ENCODE results near the gene DRG1.
"Not testable (repeated sequence)": the region's sequence is repeated elsewhere in the genome, so short reads cannot be mapped to it uniquely, and the experiment has no call there.

Gene DRG1

DNA sequence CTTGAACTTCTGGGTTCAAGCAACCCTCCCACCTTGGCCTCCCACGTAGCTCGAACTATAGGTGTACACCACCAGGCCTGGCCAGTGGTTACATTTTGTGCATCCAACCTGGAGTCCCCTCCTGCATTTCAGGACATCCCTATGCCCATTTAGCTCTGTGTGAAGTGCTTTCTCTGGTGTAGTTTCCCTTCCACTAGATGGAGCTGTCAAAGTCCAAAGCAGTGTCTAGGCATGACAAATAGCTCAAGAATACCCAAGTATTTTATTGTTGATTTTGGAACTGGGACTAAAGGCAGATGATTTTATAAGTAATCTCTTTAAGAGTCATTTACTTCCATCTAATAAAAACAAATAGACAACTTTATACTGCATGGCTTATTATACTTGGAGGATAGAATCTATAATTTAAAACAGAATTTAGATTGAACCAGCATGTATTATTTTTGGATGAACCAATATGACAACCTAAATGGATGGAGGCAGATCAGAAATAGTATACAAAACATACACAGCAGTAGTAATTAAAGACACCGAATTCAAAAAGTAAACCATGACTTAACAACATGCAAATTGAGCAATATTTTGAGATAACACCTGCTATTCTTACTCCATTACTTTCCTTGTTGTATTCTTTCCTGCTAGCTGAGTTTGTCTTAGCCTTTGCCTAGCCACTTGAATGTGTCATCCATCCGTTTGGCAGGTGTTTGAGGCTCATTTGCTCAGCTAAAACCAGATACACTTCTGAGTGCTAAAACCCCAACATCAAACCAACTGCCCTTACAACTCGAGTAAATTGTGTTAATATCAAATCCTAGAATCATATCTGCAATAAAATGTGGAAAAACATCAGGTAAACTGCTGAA is 52.5 kb downstream of the DRG1 start:
- DNase-seq, result no peak
- Mint-ChIP-seq H3K36me3 (peaks cover 22 to 35% of the 10 kb centered on the region in 2 donors), H3K4me1 (peaks cover 7 to 14% of the 10 kb centered on the region in 2 donors), H3K4me3 (no peak overlapping the region), H3K27ac (no peak overlapping the region), H3K9me3 (no peaks in the 10 kb centered on the region), H3K27me3 (no peaks in the 10 kb centered on the region)
- ATAC-seq (replicated peaks), result peak; percentile 76 to 81

DNA sequence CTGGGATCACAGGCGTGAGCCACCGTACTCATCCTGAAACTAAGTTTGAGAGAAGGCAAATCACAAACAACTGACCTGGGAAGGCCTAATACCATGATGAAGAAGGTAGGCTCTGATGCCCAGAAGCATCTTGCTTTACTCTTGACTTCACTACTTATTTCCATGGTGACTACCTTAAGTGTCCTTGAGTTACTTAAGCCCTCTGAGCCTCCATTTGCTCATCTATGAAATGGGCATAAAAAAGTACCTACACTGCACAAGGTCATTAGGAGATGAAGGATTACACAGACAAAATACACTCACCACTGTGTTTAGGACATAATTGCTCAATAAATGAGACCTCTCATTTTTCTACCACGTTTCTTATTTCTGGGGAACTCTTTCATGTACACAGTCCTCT is 62.3 kb downstream of the DRG1 start:
- Mint-ChIP-seq H3K36me3 (peaks cover 43 to 50% of the 10 kb centered on the region in 2 donors), H3K4me3 (no peak overlapping the region), H3K27ac (no peak overlapping the region)

GRCh38 chr22:31465307-31465706 is 65.9 kb downstream of the DRG1 start:
- H3K27ac Mint-ChIP-seq, result no peak overlapping the region
- ATAC-seq (replicated peaks) (no peak), DNase-seq (no peak)
- no peaks in the 10 kb centered on the region for H3K4me1 Mint-ChIP-seq
- H3K9me3 Mint-ChIP-seq, result no peaks in the 10 kb centered on the region
- H3K4me3 Mint-ChIP-seq, result no peak overlapping the region
- no peaks in the 10 kb centered on the region for H3K27me3 Mint-ChIP-seq
- H3K36me3 Mint-ChIP-seq, result peaks cover 41 to 53% of the 10 kb centered on the region in 2 donors

More for the DNA sequence above, 62.3 kb downstream of the DRG1 start:
- H3K4me1 Mint-ChIP-seq, result no peaks in the 10 kb centered on the region
- no peaks in the 10 kb centered on the region for H3K9me3 Mint-ChIP-seq
- DNase-seq (no peak), ATAC-seq (replicated peaks) (no peak)
- H3K27me3 Mint-ChIP-seq, result no peaks in the 10 kb centered on the region

- no peak for DNase-seq
- H3K4me3 Mint-ChIP-seq, result no peak overlapping the region
- H3K9me3 Mint-ChIP-seq, result no peaks in the 10 kb centered on the region
- peaks cover 6 to 32% of the 10 kb centered on the region in 2 donors for H3K4me1 Mint-ChIP-seq
- no peaks in the 10 kb centered on the region for H3K27me3 Mint-ChIP-seq
- ATAC-seq (replicated peaks), result no peak
- peaks cover 23 to 35% of the 10 kb centered on the region in 2 donors for H3K36me3 Mint-ChIP-seq
- no peak overlapping the region for H3K27ac Mint-ChIP-seq
Measured at GRCh38 chr22:31474743-31475142, 75.3 kb downstream of the DRG1 start.

DNA sequence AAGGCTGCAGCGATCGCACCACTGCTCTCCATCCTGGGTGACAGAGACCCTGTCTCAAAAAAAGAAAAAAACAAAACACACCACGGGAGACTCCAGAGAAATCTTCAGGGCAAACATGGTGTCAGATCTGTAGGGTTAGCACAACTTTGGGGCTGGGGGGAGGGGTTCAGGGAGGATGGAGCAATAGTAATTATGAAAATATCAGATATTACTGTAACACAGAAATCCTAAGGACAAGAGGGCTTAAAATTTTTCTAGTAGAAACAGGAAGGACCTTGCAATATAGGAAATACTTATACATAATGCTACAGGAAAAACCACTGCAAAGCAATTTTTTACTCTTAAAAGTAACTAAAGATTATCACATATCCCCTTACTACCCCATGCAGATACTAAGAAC is 76.4 kb downstream of the DRG1 start:
- no peak for DNase-seq
- ATAC-seq (replicated peaks), result no peak
- Mint-ChIP-seq H3K27me3 (no peaks in the 10 kb centered on the region), H3K27ac (no peak overlapping the region), H3K9me3 (no peaks in the 10 kb centered on the region), H3K4me3 (no peak overlapping the region), H3K36me3 (peaks cover 28 to 43% of the 10 kb centered on the region in 2 donors), H3K4me1 (peaks cover 6 to 32% of the 10 kb centered on the region in 2 donors)

DNA sequence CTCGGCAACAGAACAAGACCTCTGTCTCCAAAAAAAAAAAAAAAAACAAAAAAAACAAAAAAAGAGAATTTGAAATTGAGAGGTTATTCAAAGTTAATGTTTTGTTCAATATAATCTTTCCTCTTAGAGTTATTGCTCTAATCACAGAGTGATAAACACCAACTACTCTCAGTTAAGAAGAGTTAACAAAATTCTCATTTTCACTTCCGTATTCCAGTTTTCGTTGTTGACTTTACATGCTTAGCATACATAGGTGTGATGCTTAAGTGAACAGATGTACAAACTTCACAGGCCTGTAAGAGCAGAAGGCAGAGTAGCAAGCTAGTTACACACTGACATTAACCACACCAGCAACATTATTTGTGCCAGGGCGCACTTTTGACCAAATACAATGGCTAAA is 77.9 kb downstream of the DRG1 start:
- H3K27ac Mint-ChIP-seq, result no peak overlapping the region
- no peaks in the 10 kb centered on the region for H3K27me3 Mint-ChIP-seq
- no peak overlapping the region for H3K4me3 Mint-ChIP-seq
- ATAC-seq (replicated peaks) (peak; percentile 83 to 88), DNase-seq (no peak)
- peaks cover 34 to 52% of the 10 kb centered on the region in 2 donors for H3K36me3 Mint-ChIP-seq
- H3K9me3 Mint-ChIP-seq, result no peaks in the 10 kb centered on the region
- H3K4me1 Mint-ChIP-seq, result peaks cover 6 to 34% of the 10 kb centered on the region in 2 donors

DNA sequence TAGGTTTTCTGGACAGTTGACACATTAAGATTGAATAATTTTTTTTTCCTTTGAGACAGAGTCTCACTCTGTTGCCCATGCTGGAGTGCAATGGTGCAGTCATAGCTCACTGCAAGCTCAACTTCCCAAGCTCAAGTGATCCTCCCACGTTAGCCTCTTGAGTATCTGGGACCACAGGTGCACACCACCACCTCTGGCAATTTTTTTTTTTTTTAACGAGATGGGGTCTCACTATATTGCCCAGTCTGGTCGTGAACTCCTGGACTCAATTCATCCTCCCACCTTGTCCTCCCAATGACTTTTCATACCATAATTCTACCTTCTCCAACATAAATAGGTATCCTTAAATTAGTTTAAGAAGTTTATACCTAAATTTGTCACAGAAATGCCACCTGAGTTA is 81.7 kb downstream of the DRG1 start:
- peaks cover 46 to 67% of the 10 kb centered on the region in 2 donors for H3K36me3 Mint-ChIP-seq

DNA sequence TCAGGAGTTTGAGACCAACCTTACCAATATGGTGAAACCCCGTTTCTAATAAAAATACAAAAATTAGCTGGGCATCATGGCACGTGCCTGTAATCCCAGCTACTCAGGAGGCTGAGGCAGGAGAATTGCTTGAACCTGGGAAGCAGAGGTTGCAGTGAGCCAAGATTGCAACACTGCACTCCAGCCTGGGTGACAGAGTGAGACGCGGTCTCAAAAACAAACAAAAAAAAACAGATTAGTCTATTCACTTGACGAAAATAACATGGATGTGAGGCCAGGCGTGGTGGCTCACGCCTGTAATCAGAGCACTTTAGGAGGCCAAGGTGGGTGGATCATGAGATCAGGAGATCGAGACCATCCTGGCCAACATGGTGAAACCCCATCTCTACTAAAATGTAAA is 83.1 kb downstream of the DRG1 start:
- Mint-ChIP-seq H3K4me1 (peaks cover 6 to 28% of the 10 kb centered on the region in 2 donors), H3K27ac (peak overlapping the region; percentile 5), H3K36me3 (peaks cover 45 to 67% of the 10 kb centered on the region in 2 donors)
- ATAC-seq (replicated peaks); DNase-seq; H3K4me3 Mint-ChIP-seq; H3K27me3 Mint-ChIP-seq; H3K9me3 Mint-ChIP-seq: not testable (repeated sequence)

More for the DNA sequence above, 81.7 kb downstream of the DRG1 start:
- Mint-ChIP-seq H3K27me3 (no peaks in the 10 kb centered on the region), H3K9me3 (no peaks in the 10 kb centered on the region), H3K4me3 (no peak overlapping the region), H3K4me1 (peaks cover 8 to 22% of the 10 kb centered on the region in 2 donors), H3K27ac (peak overlapping the region; percentile 25)
- DNase-seq (no peak), ATAC-seq (replicated peaks) (no peak)
